ENCODE measurements around the gene SGPL1.
A peak's percentile ranks its signal among the peaks of the same experiment; 100 is the strongest.

Gene SGPL1

GRCh38 chr10:70926226-70927000 lies 110.7 kb downstream of the SGPL1 start:
- DNase-seq, result peak in 7 of 42 donors; percentile 13 to 51 (median 22)
- intact Hi-C loops (cut with DNase I), result loop anchor here (5.0 to 10.0 kb wide), 2 partner anchors 278 to 361 kb away; no protein-coding TSS in a partner anchor

DNA sequence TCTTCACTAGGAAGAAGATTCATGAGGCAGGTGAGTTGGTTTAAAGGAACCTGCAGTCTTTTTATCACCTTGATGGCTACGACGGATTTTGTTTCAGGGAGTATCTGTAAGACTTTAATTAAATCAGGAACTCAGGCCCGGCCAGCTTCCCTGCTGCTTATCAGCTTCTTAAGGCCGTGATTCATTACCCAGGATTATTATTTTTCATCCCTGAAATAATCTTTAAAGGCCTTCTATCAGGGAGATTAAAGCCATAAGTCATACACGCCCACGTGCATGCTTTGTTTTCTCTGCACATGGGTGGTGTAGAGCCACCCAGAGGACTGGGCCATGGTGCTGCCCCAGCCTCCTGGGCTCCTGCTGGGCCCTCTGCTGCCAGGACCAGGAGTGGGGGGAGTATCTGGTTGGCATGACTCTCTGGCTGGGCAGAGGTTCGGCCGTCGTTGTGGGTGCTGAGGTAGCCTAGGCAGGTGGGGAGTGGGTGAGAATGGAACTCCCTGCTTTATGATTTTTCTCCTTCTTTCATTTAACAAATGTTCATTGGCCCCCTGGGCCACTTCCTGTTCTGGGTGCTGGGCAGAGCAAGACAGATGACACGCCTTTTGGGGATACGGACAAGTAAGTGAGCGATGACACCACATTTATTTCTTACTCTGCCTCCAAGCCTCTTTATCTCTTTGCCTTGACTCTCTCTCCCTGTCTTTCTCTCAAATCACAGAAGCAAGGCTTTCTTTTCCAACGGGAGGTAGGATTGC lies 111.6 kb downstream of the SGPL1 start:
- intact Hi-C loops (cut with DNase I), result loop anchor here (5.0 to 10.0 kb wide), 2 partner anchors 277 to 360 kb away; no protein-coding TSS in a partner anchor
- no peak for DNase-seq

DNA sequence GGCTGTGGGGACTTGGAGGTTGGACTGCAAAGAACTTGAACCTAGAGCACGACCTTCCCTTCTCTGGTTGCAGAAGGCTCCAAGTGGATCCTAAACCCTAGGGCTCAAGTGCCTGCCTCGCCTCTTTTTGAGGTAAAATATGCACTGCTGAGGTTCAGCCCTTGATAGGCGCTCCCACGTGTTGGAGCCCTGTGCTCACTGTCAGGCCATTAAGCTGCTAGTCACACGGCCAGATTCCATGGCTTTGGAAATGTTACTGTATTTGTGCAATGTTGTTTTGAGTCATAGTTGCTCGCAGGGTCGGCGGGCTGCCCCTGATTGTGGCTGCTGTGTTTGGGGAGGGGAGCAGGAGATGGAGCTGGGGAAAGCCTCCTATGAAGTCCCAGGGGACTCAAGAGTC lies 112.4 kb downstream of the SGPL1 start:
- intact Hi-C loops (cut with DNase I), result loop anchor here (5.0 to 10.0 kb wide), 2 partner anchors 277 to 359 kb away; no protein-coding TSS in a partner anchor

GRCh38 chr10:70930263-70931000 lies 114.7 kb downstream of the SGPL1 start:
- intact Hi-C loops (cut with DNase I), result no loop called here
- peak in 2 of 42 donors; percentile 13 to 22 for DNase-seq

More for the DNA sequence above, 112.4 kb downstream of the SGPL1 start:
- no peak for DNase-seq
